GM23338 (cell line): Measurements from ENCODE around the gene ATP5MG. TPM values are rescaled to one million over a fixed set of nuclear protein-coding genes. Genes with fewer than 3 reads are reported as not detected.

Experiments
- CREB1 ChIP-seq: fragments of 250-450 bp; sonication (Bioruptor Pico); IDR thresholded peaks from 2 replicates; pipeline ENCODE4 v1.5.0; 2020; ENCODE audit warnings: low read depth, mild to moderate bottlenecking, moderate library complexity
- POLR2AphosphoS5 ChIP-seq: IDR thresholded peaks from 2 replicates; pipeline ENCODE4 v1.6.1; 2016; ENCODE audit warnings: antibody characterized with exemption, low read depth
- polyA plus RNA-seq: library from polyadenylated mRNA; unstranded; fragments of >200 nt; fragmentation: Nextera tagmentation; extraction: Ambion mirVana; gene quantifications from 2 replicates; pipeline ENCODE4 v1.2.1, GENCODE V29; 2016
- total RNA-seq: library from RNA; depleted of rRNA; stranded (reverse); fragments of >200 nt; shearing (Covaris generic); gene quantifications from 2 replicates; pipeline ENCODE4 v1.2.3, GENCODE V29; 2014; rRNA removed
- TF ChIP-seq, protein P1 (sequence below): fragments of 250-450 bp; sonication (Bioruptor Pico); IDR thresholded peaks from 2 replicates; pipeline ENCODE4 v1.5.0; 2020; ENCODE audit warnings: mild to moderate bottlenecking, moderate library complexity
- TF ChIP-seq, protein P2 (sequence below), 2 experiments: fragments of 200-600 bp in 1 of 2; sonication (generic) in 1 of 2; conservative IDR thresholded peaks; 2 replicates each; pipeline versions ENCODE4 v1.5.1 to v1.6.1; 2016 to 2017; ENCODE audit warnings: antibody characterized with exemption in 2 of 2, low read depth in 2 of 2, mild to moderate bottlenecking in 2 of 2, moderate library complexity in 1 of 2

Gene ATP5MG
- total and polyA plus RNA-seq, 2 experiments from 2014 or later, result 41.7 to 987 TPM

GRCh38 chr11:118450451-118450850 lies 49.0 kb downstream of the ATP5MG start (continued):
- TF ChIP-seq, protein P1, sequence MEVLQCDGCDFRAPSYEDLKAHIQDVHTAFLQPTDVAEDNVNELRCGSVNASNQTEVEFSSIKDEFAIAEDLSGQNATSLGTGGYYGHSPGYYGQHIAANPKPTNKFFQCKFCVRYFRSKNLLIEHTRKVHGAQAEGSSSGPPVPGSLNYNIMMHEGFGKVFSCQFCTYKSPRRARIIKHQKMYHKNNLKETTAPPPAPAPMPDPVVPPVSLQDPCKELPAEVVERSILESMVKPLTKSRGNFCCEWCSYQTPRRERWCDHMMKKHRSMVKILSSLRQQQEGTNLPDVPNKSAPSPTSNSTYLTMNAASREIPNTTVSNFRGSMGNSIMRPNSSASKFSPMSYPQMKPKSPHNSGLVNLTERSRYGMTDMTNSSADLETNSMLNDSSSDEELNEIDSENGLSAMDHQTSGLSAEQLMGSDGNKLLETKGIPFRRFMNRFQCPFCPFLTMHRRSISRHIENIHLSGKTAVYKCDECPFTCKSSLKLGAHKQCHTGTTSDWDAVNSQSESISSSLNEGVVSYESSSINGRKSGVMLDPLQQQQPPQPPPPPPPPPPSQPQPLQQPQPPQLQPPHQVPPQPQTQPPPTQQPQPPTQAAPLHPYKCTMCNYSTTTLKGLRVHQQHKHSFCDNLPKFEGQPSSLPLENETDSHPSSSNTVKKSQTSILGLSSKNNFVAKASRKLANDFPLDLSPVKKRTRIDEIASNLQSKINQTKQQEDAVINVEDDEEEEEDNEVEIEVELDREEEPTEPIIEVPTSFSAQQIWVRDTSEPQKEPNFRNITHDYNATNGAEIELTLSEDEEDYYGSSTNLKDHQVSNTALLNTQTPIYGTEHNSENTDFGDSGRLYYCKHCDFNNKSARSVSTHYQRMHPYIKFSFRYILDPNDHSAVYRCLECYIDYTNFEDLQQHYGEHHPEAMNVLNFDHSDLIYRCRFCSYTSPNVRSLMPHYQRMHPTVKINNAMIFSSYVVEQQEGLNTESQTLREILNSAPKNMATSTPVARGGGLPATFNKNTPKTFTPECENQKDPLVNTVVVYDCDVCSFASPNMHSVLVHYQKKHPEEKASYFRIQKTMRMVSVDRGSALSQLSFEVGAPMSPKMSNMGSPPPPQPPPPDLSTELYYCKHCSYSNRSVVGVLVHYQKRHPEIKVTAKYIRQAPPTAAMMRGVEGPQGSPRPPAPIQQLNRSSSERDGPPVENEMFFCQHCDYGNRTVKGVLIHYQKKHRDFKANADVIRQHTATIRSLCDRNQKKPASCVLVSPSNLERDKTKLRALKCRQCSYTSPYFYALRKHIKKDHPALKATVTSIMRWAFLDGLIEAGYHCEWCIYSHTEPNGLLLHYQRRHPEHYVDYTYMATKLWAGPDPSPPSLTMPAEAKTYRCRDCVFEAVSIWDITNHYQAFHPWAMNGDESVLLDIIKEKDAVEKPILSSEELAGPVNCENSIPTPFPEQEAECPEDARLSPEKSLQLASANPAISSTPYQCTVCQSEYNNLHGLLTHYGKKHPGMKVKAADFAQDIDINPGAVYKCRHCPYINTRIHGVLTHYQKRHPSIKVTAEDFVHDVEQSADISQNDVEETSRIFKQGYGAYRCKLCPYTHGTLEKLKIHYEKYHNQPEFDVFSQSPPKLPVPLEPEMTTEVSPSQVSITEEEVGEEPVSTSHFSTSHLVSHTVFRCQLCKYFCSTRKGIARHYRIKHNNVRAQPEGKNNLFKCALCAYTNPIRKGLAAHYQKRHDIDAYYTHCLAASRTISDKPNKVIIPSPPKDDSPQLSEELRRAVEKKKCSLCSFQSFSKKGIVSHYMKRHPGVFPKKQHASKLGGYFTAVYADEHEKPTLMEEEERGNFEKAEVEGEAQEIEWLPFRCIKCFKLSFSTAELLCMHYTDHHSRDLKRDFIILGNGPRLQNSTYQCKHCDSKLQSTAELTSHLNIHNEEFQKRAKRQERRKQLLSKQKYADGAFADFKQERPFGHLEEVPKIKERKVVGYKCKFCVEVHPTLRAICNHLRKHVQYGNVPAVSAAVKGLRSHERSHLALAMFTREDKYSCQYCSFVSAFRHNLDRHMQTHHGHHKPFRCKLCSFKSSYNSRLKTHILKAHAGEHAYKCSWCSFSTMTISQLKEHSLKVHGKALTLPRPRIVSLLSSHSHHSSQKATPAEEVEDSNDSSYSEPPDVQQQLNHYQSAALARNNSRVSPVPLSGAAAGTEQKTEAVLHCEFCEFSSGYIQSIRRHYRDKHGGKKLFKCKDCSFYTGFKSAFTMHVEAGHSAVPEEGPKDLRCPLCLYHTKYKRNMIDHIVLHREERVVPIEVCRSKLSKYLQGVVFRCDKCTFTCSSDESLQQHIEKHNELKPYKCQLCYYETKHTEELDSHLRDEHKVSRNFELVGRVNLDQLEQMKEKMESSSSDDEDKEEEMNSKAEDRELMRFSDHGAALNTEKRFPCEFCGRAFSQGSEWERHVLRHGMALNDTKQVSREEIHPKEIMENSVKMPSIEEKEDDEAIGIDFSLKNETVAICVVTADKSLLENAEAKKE (CRISPR knock-in tag), result no peak
- TF ChIP-seq POLR2AphosphoS5 (no peak), CREB1 (CRISPR knock-in tag) (no peak)
- TF ChIP-seq, protein P2, sequence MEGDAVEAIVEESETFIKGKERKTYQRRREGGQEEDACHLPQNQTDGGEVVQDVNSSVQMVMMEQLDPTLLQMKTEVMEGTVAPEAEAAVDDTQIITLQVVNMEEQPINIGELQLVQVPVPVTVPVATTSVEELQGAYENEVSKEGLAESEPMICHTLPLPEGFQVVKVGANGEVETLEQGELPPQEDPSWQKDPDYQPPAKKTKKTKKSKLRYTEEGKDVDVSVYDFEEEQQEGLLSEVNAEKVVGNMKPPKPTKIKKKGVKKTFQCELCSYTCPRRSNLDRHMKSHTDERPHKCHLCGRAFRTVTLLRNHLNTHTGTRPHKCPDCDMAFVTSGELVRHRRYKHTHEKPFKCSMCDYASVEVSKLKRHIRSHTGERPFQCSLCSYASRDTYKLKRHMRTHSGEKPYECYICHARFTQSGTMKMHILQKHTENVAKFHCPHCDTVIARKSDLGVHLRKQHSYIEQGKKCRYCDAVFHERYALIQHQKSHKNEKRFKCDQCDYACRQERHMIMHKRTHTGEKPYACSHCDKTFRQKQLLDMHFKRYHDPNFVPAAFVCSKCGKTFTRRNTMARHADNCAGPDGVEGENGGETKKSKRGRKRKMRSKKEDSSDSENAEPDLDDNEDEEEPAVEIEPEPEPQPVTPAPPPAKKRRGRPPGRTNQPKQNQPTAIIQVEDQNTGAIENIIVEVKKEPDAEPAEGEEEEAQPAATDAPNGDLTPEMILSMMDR (conservative IDR thresholded peaks at IDR 0.05; ENCODE audit: low read depth in 2 of 2), result no peak

Other genes starting within 250 kb of the ATP5MG start
- 1.7 and 3.0 TPM in 2 replicates for gene SCN4B, start 248.8 kb upstream of the ATP5MG start, total RNA-seq
- gene SCN4B, start 248.8 kb upstream of the ATP5MG start, polyA plus RNA-seq, result 0.16 and 0.45 TPM in 2 replicates
- 0.03 and 0.04 TPM in 2 replicates for gene SCN2B, start 225.0 kb upstream of the ATP5MG start, total RNA-seq
- gene SCN2B, start 225.0 kb upstream of the ATP5MG start, polyA plus RNA-seq, result 0.09 TPM in 1 of 2 replicates, not detected in the other
- gene JAML, start 176.6 kb upstream of the ATP5MG start, total RNA-seq, result 0.12 and 0.56 TPM in 2 replicates
- 0.26 and 1.0 TPM in 2 replicates for gene JAML, start 176.6 kb upstream of the ATP5MG start, polyA plus RNA-seq
- gene MPZL3, start 149.2 kb upstream of the ATP5MG start, total RNA-seq, result 2.9 and 5.7 TPM in 2 replicates
- 0.92 and 1.3 TPM in 2 replicates for gene MPZL3, start 149.2 kb upstream of the ATP5MG start, polyA plus RNA-seq
- 2.8 and 4.2 TPM in 2 replicates for gene MPZL2, start 137.3 kb upstream of the ATP5MG start, total RNA-seq
- 2.1 and 2.6 TPM in 2 replicates for gene MPZL2, start 137.3 kb upstream of the ATP5MG start, polyA plus RNA-seq
- gene CD3E, start 96.9 kb upstream of the ATP5MG start, total RNA-seq, result not detected in 2 replicates
- gene CD3E, start 96.9 kb upstream of the ATP5MG start, polyA plus RNA-seq, result not detected in 2 replicates
- gene CD3D, start 58.9 kb upstream of the ATP5MG start, total RNA-seq, result not detected in 2 replicates
- gene CD3D, start 58.9 kb upstream of the ATP5MG start, polyA plus RNA-seq, result not detected in 2 replicates
- not detected in 2 replicates for gene CD3G, start 57.3 kb upstream of the ATP5MG start, total RNA-seq
- not detected in 2 replicates for gene CD3G, start 57.3 kb upstream of the ATP5MG start, polyA plus RNA-seq
- 42.2 and 42.8 TPM in 2 replicates for gene UBE4A, start 42.0 kb upstream of the ATP5MG start, total RNA-seq
- 9.9 and 11.8 TPM in 2 replicates for gene UBE4A, start 42.0 kb upstream of the ATP5MG start, polyA plus RNA-seq
- 66.6 and 72.2 TPM in 2 replicates for gene KMT2A, start 34.9 kb downstream of the ATP5MG start, total RNA-seq
- gene KMT2A, start 34.9 kb downstream of the ATP5MG start, polyA plus RNA-seq, result 29.0 and 34.3 TPM in 2 replicates
- 1.0 and 3.5 TPM in 2 replicates for gene TTC36, start 125.9 kb downstream of the ATP5MG start, total RNA-seq
- 0.40 TPM in 1 of 2 replicates, not detected in the other for gene TTC36, start 125.9 kb downstream of the ATP5MG start, polyA plus RNA-seq
- 17.7 and 25.4 TPM in 2 replicates for gene TMEM25, start 129.6 kb downstream of the ATP5MG start, total RNA-seq
- gene TMEM25, start 129.6 kb downstream of the ATP5MG start, polyA plus RNA-seq, result 11.4 and 11.7 TPM in 2 replicates
- 11.1 and 12.8 TPM in 2 replicates for gene IFT46, start 164.3 kb downstream of the ATP5MG start, total RNA-seq
- 4.3 and 4.6 TPM in 2 replicates for gene IFT46, start 164.3 kb downstream of the ATP5MG start, polyA plus RNA-seq
- 106 and 109 TPM in 2 replicates for gene ARCN1, start 170.8 kb downstream of the ATP5MG start, total RNA-seq
- gene ARCN1, start 170.8 kb downstream of the ATP5MG start, polyA plus RNA-seq, result 79.9 and 83.3 TPM in 2 replicates
- 85.2 and 93.9 TPM in 2 replicates for gene PHLDB1, start 206.0 kb downstream of the ATP5MG start, total RNA-seq
- 45.3 and 46.0 TPM in 2 replicates for gene PHLDB1, start 206.0 kb downstream of the ATP5MG start, polyA plus RNA-seq